ENCODE results near the gene EPHB2. TPM values are rescaled to one million over a fixed set of nuclear protein-coding genes. Genes with fewer than 3 reads are reported as not detected.

The EPHB2 gene
- total and polyA plus RNA-seq, 2 donors (not counting 1 experiment from before 2014, with no cell fraction given): 0.07 to 0.39 TPM

- no peak for ATAC-seq (ENCODE audit: low read depth)
- intact Hi-C loops (cut with micrococcal nuclease): no loop called here
- H3K27ac Mint-ChIP-seq: no peak overlapping the region
Measured at GRCh38 chr1:22774833-22775182, 64.2 kb downstream of the EPHB2 start.

DNA sequence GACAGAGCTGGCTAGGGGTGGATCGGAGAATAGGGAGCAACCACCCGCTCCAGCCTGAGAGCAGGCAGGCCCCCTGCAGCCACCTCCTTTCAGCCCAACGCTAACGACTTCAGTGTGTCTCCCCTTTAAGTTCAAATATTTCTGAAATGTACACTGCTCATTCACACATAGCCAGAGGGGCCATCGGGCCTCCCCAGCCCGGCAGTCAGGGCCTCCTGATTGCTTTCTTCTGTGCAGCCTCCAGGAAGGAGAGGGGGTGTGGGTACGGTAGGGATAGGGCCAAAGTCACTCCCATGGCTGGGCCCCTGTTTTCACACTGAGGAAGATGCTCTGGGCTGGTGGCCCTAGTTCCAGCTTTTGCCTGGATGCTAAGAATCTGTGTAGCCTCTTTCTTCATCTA, 64.8 kb downstream of the EPHB2 start:
- H3K9ac ChIP-seq (ENCODE audit: low read length): no peak overlapping the region
- WGBS (ENCODE audit: insufficient coverage): 83% methylated on average over 5 of the region's 7 CpGs
- H2AFZ ChIP-seq (ENCODE audit: insufficient read depth, low read depth, low read length, poor library complexity, severe bottlenecking): no peak overlapping the region
- Mint-ChIP-seq H3K27me3 (peaks cover 26% of the 10 kb centered on the region), H3K27ac (no peak overlapping the region), H3K9me3 (ENCODE audit: insufficient read depth) (no peaks in the 10 kb centered on the region), H3K4me1 (no peaks in the 10 kb centered on the region), H3K4me3 (no peak overlapping the region)
- H3K79me2 ChIP-seq (ENCODE audit: control insufficient read depth, insufficient read depth, low read length): no peaks in the 10 kb centered on the region
- no peaks in the 10 kb centered on the region for H4K20me1 ChIP-seq (ENCODE audit: control insufficient read depth, insufficient read depth, low read length, poor library complexity, severe bottlenecking)
- intact Hi-C loops (cut with micrococcal nuclease): no loop called here
- CTCF ChIA-PET: no interaction called here
- H3K4me1 ChIP-seq (ENCODE audit: control insufficient read depth in 2 of 2, insufficient read depth in 2 of 2, low read length in 2 of 2): no peaks in the 10 kb centered on the region
- no peak overlapping the region for H3K4me2 ChIP-seq (replicated peaks; ENCODE audit: low read depth, low read length, poor library complexity, severe bottlenecking)
- POLR2A ChIA-PET: no interaction called here
- H3K4me3 ChIP-seq (ENCODE audit: control extremely low read depth in 1 of 5, extremely low read depth in 1 of 5, insufficient read depth in 1 of 5, low read depth in 2 of 5, low read length in 4 of 5): no peak overlapping the region
- TF ChIP-seq, protein P1, sequence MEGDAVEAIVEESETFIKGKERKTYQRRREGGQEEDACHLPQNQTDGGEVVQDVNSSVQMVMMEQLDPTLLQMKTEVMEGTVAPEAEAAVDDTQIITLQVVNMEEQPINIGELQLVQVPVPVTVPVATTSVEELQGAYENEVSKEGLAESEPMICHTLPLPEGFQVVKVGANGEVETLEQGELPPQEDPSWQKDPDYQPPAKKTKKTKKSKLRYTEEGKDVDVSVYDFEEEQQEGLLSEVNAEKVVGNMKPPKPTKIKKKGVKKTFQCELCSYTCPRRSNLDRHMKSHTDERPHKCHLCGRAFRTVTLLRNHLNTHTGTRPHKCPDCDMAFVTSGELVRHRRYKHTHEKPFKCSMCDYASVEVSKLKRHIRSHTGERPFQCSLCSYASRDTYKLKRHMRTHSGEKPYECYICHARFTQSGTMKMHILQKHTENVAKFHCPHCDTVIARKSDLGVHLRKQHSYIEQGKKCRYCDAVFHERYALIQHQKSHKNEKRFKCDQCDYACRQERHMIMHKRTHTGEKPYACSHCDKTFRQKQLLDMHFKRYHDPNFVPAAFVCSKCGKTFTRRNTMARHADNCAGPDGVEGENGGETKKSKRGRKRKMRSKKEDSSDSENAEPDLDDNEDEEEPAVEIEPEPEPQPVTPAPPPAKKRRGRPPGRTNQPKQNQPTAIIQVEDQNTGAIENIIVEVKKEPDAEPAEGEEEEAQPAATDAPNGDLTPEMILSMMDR (IDR thresholded peaks at IDR 0.05): no peak
- no peak for TF ChIP-seq EZH2 (IDR thresholded peaks at IDR 0.05; ENCODE audit: borderline replicate concordance, insufficient read depth, low read depth, low read length, poor library complexity, severe bottlenecking)
- H3K27ac ChIP-seq (ENCODE audit: low read length in 2 of 2): no peak overlapping the region
- no peak for ATAC-seq (ENCODE audit: low read depth)
- H3K36me3 ChIP-seq (replicated peaks in 1 of 2; ENCODE audit: control extremely low read depth in 1 of 2, control insufficient read depth in 1 of 2, extremely low read depth in 1 of 2, insufficient read depth in 2 of 2, low read length in 1 of 2): no peaks in the 10 kb centered on the region
- H3K9me3 ChIP-seq (ENCODE audit: control extremely low read depth in 1 of 3, control insufficient read depth in 2 of 3, insufficient read depth in 1 of 3, low read length in 2 of 3): no peaks in the 10 kb centered on the region
- no peak for DNase-seq
- peaks cover 0 to 4% (median 0%) of the 10 kb centered on the region in 4 experiments for H3K27me3 ChIP-seq (replicated peaks in 1 of 4; ENCODE audit: control extremely low read depth in 1 of 4, control insufficient read depth in 3 of 4, insufficient read depth in 4 of 4, low read length in 3 of 4)

More at GRCh38 chr1:22774833-22775182, 64.2 kb downstream of the EPHB2 start:
- H3K27me3 Mint-ChIP-seq: peaks cover 26% of the 10 kb centered on the region
- H3K9me3 Mint-ChIP-seq (ENCODE audit: insufficient read depth): no peaks in the 10 kb centered on the region
- TF ChIP-seq, protein P1 (IDR thresholded peaks at IDR 0.05): no peak
- no peak for TF ChIP-seq EZH2 (IDR thresholded peaks at IDR 0.05; ENCODE audit: borderline replicate concordance, insufficient read depth, low read depth, low read length, poor library complexity, severe bottlenecking)
- Histone ChIP-seq H3K4me2 (replicated peaks; ENCODE audit: low read depth, low read length, poor library complexity, severe bottlenecking) (no peak overlapping the region), H3K79me2 (ENCODE audit: control insufficient read depth, insufficient read depth, low read length) (no peaks in the 10 kb centered on the region), H3K36me3 (replicated peaks in 1 of 2; ENCODE audit: control extremely low read depth in 1 of 2, control insufficient read depth in 1 of 2, extremely low read depth in 1 of 2, insufficient read depth in 2 of 2, low read length in 1 of 2) (no peaks in the 10 kb centered on the region), H2AFZ (ENCODE audit: insufficient read depth, low read depth, low read length, poor library complexity, severe bottlenecking) (no peak overlapping the region), H3K27ac (ENCODE audit: low read length in 2 of 2) (no peak overlapping the region), H3K27me3 (replicated peaks in 1 of 4; ENCODE audit: control extremely low read depth in 1 of 4, control insufficient read depth in 3 of 4, insufficient read depth in 4 of 4, low read length in 3 of 4) (peaks cover 0 to 4% (median 0%) of the 10 kb centered on the region in 4 experiments), H3K4me1 (ENCODE audit: control insufficient read depth in 2 of 2, insufficient read depth in 2 of 2, low read length in 2 of 2) (no peaks in the 10 kb centered on the region), H4K20me1 (ENCODE audit: control insufficient read depth, insufficient read depth, low read length, poor library complexity, severe bottlenecking) (no peaks in the 10 kb centered on the region), H3K9ac (ENCODE audit: low read length) (no peak overlapping the region), H3K4me3 (ENCODE audit: control extremely low read depth in 1 of 5, extremely low read depth in 1 of 5, insufficient read depth in 1 of 5, low read depth in 2 of 5, low read length in 4 of 5) (no peak overlapping the region), H3K9me3 (ENCODE audit: control extremely low read depth in 1 of 3, control insufficient read depth in 2 of 3, insufficient read depth in 1 of 3, low read length in 2 of 3) (no peaks in the 10 kb centered on the region)
- H3K4me3 Mint-ChIP-seq: no peak overlapping the region
- H3K4me1 Mint-ChIP-seq: no peaks in the 10 kb centered on the region
- ChIA-PET CTCF (no interaction called here), POLR2A (no interaction called here)
- DNase-seq: no peak

Measured in B cell (primary cell).